KBM-7 (cell line): Measurements from ENCODE around the gene UQCR10.
"Not testable (repeated sequence)": the region's sequence is repeated elsewhere in the genome, so short reads cannot be mapped to it uniquely, and the experiment has no call there.

Source experiments
- DNase-seq: peaks from one replicate; pipeline ENCODE4 v3.0.0-alpha.2; 2015
- in situ Hi-C: fragments of 300-500 bp; cut with MboI; formaldehyde crosslinking; loops from 2 replicates; pipeline ENCODE4 v1.14.3; 2020; ENCODE audit warnings: low sequenced_read_pairs, low pct_unique_long_range_greater_than_20kb, mixed read lengths

UQCR10 gene

GRCh38 chr22:29734838-29735237 lies 32.3 kb upstream of the UQCR10 start:
- no peak for DNase-seq

GRCh38 chr22:29735416-29735815 lies 31.8 kb upstream of the UQCR10 start:
- in situ Hi-C loops, result no loop called here
- DNase-seq, result no peak

More at GRCh38 chr22:29734838-29735237, 32.3 kb upstream of the UQCR10 start:
- in situ Hi-C loops, result no loop called here

- DNase-seq, result no peak
- in situ Hi-C loops, result no loop called here
Observed at GRCh38 chr22:29737251-29738117, 29.7 kb upstream of the UQCR10 start.

- in situ Hi-C loops, result no loop called here
Observed at GRCh38 chr22:29738118-29738815, 28.9 kb upstream of the UQCR10 start.

DNA sequence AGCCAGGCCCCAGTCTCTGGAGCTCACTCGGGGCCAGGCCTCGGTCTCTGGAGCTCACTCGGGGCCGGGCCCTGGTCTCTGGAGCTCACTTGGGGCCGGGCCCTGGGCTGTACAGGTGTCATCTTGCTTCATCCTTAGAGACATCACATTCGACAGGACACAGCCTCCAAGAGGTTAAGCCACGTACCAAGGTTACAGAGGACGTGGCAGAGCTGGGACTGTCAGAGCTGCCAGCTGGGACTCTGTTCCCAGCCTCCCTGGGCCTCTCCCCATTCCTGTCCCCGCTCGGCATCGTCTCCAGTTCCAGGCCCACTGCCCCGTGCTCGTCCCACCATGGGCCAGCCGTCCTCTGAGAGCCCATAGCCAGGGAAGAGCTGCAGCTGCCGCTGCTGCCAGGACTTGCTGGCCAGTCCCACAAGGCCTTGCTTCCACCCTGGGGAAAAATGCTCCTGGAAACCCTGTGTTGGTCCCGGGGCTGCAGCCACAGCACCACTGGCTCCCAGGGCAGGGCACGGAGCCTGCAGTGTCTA lies 27.8 kb upstream of the UQCR10 start:
- in situ Hi-C loops, result no loop called here
- no peak for DNase-seq

More at GRCh38 chr22:29738118-29738815, 28.9 kb upstream of the UQCR10 start:
- DNase-seq, result no peak

DNA sequence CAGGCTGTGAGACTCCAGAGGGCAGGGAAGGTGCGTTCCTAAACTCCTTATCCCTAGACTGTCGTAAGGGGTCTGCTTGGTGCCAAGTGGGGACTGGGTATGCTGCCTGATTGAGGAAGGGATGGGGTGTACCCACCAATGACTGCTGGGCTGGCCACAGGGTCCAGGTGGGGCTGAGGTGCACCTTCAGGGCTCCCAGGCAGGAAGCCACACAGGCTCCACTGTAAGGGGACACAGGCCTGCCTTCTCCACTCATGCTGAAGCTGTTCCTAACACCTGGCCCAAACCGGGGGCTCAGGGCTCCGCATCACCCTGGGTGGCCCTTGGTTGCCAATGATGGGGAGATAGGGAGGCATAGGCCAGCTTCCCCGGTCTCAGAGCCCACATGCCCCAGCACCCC lies 27.0 kb upstream of the UQCR10 start:
- DNase-seq, result no peak

DNA sequence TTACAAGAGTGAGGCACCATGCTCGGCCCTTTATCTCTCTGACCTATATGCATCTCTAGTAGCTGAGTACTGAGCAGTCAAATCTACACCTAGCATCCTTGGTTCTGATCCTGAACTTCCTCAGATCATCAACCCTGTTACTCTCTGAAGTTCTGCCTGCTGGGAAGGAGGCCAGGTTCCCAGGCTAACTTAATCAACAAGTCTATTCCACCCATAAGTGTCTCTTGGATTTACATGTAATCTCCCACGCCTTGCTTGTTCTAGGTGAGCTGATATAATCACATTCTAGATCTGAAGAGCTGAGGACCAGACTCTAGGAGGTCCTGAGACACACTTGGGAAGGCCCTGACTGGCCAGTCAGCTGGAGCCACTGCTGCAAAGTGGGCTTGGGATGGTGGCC lies 25.2 kb upstream of the UQCR10 start:
- no peak for DNase-seq
- in situ Hi-C loops, result no loop called here

More for the DNA sequence above, 27.0 kb upstream of the UQCR10 start:
- in situ Hi-C loops, result no loop called here

- no peak for DNase-seq
- in situ Hi-C loops, result no loop called here
Observed at GRCh38 chr22:29742326-29742725, 24.8 kb upstream of the UQCR10 start.

- DNase-seq, result no peak
Observed at GRCh38 chr22:29744902-29745301, 22.3 kb upstream of the UQCR10 start.

DNA sequence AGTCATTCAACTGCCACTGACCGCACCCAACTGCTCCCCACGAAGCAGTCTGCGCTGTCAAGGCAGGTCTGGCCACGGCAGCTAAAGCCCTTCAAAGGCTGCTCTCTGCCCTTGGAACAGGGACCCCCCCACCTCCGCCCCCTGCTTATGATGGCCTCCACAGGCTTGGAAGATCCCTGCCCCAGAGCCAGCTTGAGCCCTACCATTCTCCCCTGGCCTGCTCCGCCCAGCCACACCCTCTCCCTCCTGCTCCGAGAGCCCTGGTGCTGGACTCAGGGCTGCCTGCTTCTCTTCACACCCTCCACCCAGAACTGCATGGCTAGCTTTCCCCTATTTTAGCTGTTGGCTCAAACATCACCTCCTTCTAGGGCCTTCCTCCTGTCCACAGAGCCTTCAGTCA lies 19.3 kb upstream of the UQCR10 start:
- no peak for DNase-seq
- in situ Hi-C loops, result no loop called here

More at GRCh38 chr22:29744902-29745301, 22.3 kb upstream of the UQCR10 start:
- in situ Hi-C loops, result no loop called here

GRCh38 chr22:29748248-29748893 lies 18.8 kb upstream of the UQCR10 start:
- in situ Hi-C loops, result no loop called here
- DNase-seq, result no peak

- no peak for DNase-seq
- in situ Hi-C loops, result no loop called here
Observed at GRCh38 chr22:29750029-29750428, 17.1 kb upstream of the UQCR10 start.

DNA sequence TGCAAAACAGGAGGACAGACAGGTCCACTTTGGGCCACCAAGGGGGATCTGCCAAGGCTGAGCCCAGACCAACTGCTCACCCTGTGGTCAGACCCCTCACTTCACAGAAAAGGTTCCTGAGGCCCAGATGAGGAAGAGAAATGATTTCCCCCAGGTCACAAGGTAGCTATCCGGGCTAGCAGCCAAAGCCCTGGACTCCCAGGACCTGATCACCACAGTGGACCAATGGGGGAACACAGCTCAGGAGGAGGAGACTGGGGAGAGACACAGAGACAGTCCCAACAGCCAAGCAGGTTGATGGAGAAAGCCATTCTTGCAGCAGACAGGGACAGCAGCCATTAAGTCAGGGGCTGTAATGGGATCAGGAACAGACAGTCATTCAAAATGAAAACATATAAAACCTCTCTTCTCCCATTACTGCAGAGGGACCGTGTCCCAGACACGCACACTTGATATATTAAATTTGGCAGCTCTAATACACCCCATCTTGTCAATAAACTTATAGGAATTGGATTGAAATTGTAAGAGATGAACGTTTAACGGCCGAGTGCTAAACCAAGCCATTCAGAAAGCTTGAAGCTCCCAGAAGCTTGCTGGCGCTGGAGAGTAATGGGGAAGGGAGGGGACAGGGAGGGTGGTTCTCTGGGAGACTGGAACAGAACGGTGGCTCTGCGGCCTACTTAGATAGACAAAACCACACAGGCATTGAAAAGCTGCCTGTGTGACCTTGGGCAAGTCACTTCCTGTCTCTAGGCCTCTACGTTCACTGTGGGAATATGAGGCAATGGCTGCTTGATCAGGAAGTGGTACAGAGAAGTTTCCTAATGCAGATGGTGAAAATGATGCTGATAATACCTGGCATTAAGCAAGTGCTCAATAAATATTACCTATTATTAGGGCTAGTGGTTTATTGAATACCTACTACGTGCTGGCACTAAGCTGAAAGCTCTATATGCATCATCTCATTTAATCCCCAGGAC lies 16.3 kb upstream of the UQCR10 start:
- in situ Hi-C loops, result no loop called here
- peak; percentile 50 for DNase-seq

DNA sequence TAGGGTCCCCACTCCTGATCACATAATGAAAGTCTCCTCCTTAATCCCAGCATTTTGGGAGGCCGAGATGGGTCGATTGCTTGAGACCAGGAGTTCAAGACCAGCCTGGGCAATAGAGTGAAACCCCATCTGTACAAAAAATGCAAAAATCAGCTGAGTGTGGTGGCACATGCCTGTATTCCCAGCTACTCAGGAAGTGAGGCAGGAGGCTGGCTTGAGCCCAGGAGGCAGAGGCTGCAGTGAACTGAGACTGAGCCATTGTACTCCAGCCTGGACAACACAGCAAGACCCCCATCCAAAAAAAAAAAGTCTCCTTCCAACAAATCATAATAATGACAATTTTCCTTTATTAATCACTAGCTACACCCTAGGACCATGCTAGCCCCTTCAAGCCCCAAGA lies 15.5 kb upstream of the UQCR10 start:
- DNase-seq, result no peak
- in situ Hi-C loops, result no loop called here

DNA sequence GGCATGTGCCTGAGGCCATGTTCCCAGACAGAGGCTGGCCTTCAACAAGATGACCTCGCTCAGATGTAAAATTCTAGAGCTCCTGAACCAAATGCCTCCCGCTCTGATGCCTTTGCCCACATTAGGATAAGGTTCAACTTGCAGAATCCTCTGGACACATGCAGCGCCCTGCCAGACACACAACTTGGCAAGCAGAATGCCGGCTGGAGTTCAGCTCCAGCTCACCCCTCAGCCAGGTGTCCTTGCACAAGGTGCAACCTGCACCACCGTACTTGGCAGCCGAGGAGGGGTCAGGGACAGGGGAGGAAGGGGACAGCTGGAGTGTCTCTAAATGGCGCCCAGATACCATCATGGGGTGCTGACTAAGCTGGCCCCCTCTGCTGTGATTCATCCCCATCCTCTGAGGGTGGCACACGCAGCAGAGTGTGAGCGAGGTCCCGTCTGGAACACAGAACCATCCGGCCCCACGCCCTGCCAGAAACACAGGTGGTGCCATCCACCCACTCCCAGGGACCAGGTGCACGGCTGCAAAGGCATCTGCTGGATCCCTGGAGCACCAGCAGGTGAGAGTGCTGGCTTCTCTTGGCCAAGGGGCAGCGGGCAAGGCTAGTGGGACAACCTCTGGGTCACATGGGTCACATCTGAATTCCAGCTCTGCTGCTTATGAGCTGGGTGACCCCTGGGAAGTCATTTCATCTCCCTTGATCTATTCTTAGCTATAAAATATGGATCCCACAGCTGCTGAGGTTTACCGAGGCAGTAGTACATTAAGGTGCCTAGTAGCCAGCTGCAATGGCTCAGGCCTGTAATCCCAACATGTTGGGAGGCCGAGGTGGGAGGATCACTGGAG lies 13.1 kb upstream of the UQCR10 start:
- DNase-seq, result no peak
- in situ Hi-C loops, result no loop called here

- DNase-seq, in situ Hi-C loops: not testable (repeated sequence)
Observed at GRCh38 chr22:29754658-29755395, 12.3 kb upstream of the UQCR10 start.

DNA sequence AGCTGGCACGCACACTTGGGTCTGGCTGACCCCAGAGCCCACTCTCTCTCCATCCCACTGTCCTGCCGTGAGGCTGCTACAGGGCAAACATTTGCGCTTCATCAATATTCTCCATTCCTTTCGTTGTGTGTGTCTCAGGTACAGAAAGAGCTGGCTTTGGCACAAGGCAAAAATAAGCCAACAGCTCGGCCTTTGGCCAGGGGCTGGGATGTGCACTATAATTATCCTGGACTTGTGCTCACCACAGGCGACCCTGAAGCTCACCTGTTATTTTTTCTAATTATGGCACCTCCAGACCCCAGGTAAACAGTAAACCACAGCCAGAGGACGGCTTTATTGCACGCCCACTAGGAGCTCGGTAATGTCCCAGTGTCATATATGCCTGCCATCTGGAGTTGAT lies 11.3 kb upstream of the UQCR10 start:
- no peak for DNase-seq
- in situ Hi-C loops, result no loop called here
